GM18868 (cell line): Measurements from ENCODE around the gene CDON.

Experiments
- ATAC-seq: cut with Tn5 transposase; IDR thresholded peaks from one replicate; pipeline ENCODE4 v1.9.1; 2021; ENCODE audit warnings: mild to moderate bottlenecking, moderate library complexity; ENCODE audit not compliant: unreplicated experiment

The CDON gene, protein sequence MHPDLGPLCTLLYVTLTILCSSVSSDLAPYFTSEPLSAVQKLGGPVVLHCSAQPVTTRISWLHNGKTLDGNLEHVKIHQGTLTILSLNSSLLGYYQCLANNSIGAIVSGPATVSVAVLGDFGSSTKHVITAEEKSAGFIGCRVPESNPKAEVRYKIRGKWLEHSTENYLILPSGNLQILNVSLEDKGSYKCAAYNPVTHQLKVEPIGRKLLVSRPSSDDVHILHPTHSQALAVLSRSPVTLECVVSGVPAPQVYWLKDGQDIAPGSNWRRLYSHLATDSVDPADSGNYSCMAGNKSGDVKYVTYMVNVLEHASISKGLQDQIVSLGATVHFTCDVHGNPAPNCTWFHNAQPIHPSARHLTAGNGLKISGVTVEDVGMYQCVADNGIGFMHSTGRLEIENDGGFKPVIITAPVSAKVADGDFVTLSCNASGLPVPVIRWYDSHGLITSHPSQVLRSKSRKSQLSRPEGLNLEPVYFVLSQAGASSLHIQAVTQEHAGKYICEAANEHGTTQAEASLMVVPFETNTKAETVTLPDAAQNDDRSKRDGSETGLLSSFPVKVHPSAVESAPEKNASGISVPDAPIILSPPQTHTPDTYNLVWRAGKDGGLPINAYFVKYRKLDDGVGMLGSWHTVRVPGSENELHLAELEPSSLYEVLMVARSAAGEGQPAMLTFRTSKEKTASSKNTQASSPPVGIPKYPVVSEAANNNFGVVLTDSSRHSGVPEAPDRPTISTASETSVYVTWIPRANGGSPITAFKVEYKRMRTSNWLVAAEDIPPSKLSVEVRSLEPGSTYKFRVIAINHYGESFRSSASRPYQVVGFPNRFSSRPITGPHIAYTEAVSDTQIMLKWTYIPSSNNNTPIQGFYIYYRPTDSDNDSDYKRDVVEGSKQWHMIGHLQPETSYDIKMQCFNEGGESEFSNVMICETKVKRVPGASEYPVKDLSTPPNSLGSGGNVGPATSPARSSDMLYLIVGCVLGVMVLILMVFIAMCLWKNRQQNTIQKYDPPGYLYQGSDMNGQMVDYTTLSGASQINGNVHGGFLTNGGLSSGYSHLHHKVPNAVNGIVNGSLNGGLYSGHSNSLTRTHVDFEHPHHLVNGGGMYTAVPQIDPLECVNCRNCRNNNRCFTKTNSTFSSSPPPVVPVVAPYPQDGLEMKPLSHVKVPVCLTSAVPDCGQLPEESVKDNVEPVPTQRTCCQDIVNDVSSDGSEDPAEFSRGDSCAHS (N-terminal part only)

DNA sequence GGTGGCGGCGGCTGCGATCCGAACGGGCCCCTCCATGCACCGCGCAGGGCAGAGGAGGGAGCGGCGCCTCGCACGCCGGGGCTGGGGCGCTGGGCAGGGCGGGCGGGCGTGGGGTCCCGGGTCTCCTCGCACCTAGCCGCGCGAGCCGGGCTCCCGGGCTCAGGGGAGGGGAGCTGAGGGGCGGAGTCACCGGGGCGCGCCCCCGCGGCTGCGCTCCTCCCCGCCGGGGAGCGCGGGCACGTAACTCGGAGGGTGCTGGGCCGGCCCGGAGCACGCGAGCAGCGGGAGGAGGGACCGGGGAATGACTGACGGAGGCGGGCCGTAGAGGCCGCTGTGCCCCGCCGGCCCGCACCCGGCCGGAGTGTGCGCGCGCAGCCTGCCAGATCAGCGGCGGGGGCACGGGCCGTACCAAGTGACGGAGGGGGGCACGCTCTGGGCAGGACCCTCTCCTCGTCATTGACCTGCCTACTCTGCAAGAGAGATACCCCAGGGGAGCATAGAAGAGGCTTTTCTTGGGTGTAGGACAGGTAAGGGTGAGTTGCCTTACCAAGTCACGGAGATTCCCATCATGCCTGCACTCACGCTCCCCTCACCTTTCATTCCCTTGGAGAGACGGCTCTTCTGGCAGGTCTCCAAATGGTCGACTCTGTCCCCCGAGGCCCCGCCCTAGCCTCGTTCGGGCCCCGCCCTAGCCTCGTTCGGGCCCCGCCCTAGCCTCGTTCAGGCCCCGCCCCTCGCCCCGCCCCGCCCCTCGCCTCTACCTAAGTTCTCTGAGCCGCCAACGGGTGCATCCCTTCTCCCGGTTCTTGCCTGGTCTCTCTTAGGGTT is at the start of gene CDON:
Gene CDON, minus strand, starts transcription at position 188 of the 828 bp plus-strand sequence. CDS start 39,390 bp downstream, outside the sequence.
- ATAC-seq = peak; percentile 95

DNA sequence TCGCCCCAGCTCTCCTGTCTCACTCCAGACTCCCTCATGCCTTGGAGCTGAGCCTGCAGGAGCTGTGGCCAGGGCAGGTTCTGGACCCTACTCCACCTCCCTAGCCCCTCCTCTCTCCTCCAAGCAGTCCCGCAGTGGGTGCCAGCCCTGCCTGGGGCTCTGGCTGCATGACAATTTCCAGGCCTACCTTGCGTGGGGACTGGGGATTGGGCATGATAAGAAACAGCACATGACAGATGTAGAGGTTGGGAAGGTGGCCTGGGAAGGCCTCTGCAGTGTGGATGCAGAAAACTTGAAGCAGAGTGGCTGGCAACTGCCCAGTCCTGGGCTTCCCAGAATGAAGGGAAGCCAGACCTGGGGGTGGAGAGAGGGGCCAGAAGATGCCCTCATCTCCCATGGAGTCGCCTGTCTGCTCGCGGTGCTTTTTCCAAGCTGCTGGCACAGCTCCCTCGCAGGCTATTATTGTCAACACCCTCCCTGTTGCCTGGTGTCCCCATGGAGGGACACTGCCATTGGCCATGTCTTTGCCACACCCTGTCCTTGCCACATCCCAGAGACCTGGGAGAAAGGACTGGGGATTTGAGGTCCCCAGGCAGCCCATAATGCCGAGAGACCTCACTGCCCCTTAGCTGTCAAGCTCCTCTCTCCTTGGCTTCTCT is 48.9 kb upstream of the CDON start:
- ATAC-seq = no peak

DNA sequence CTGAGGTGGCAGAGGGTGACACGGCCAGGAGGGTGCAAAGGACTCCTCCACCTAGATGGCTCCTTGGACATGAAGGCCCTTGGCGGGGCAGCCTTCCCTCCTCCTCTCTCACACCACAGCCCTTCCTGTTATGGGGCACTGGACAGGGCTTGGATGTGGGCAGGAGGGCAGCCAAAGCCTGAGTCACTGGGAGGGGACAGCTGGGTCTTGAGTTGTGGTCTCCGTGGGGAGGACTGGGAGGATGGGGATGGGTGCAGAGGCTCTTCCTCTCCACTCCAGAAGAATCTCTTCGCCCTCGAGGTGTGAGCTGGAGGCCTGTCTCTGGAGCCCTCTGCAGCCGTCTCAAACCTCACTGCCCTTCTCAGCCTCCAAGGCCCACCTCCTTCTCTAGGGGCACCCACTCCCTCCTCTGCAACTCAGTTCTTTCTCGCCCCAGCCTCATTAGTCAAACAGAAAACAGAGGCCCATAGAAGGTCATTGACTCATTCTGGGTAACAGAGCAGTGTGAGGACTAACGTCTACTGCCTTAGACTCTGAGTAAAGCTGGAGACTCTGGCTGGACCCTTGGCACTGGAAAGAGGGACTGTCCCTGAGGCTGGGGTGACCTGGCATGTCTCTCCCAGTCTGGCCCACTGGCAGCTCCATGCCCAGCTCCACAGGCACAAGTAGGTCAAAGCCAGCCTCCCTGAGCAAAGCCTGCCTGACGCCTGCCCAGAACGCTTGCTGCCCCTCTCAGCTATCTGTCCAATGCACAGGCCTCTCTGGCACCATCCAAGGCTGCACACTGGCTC is 47.5 kb upstream of the CDON start:
- no peak for ATAC-seq

DNA sequence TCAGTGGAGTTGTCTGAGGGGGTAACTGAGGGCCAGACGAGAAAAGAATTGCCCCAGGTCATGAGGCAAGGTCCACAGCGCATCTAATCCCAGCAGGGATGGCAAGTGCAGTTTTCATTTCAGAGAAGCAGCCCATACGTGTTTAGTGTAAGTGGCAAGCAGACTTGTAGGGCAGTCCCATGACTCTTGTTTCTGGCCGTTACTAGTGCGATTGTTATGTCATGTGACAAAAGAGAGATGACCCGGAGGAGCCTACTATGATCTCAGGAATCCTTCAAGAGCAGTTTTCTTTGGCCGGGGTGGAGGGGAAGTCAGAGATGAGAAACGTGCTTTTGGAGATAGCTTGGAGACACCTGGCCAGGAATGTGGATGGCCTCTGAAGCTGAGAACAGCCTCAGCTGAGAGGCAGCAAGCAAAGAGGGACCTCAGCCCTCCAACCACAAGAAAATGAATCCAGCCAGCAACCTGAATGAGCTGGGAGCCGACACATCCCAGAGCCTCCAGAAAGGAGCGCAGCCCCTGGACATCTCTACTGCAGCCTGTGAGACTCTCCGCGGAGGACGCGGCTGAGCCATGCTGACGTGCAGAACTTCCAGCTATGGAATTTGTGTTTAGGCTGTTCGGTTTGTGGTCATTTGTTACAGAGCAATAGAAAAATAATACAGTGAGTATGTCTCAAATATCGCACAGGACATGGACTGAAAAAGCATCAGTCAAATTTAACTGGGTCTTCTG is 44.1 kb upstream of the CDON start:
- ATAC-seq = no peak

DNA sequence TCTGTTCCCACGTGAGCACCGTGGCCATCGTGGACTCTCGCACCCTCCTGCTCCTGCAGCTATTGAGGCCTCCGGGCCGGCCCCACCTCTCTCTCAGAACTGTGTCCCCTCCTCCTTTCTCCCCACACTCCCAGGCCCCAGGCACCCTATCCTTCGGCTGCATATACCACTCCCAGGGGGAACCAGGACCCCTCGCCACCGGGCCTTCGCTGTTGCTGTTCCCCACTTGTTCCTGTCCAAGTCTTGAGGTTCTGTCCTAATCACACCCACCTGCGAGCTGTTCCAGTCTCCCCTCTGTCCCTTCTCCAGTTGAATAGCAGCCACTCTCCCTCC is 43.0 kb upstream of the CDON start:
- no peak for ATAC-seq

DNA sequence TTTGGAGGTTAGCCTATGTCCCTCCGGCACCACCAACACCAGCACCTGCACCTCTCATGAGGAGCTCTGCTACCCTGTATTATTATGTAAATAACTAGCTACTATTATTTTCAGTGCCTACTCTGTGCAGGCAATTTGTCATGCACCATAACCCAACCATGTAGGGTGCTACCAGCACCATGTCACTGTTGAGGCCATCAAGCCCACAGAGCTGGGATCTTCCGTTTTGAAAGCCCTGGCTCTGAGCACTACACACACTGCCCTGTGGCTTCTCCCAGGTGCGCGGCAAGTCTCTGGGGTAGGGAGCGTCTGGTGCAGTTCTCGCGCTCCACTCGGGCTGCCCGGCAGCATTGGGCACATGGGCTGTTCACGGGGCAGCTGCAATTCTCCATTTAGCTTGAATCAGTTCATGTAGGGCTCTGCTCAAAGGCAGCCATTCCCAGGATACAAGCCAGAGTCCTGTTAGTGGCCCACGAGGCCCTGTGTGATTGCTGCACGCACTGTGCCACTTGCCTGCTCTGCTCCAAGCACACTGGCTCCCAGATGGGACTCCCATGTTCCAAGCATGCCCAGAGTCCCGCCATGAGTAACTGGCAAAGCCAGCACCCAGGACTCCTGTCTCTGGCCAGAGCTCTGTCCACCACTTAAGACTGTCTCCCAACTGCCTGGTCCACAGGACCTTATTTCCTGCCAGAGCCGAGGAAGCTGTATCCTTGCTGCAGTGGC is 42.5 kb upstream of the CDON start:
- no peak for ATAC-seq

DNA sequence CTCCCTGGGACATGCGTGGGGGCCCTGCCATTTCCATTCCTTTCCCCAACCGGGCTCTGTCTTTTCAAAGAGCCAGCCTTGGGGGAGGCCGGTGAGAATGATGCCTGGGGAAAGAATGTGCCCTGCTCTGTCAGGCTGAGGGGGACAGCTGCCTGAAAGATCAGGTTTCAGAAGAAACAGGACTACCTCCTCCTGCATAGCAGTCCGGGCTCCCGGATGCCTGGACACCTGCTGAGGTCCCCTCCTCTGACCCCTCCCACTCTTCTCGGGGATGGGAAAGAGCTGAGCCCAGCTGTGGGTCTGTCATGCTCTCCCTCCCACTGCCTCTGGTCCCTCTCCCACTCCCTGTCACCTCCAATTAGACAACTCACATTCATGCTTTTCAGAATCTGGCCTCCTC is 41.8 kb upstream of the CDON start:
- no peak for ATAC-seq

DNA sequence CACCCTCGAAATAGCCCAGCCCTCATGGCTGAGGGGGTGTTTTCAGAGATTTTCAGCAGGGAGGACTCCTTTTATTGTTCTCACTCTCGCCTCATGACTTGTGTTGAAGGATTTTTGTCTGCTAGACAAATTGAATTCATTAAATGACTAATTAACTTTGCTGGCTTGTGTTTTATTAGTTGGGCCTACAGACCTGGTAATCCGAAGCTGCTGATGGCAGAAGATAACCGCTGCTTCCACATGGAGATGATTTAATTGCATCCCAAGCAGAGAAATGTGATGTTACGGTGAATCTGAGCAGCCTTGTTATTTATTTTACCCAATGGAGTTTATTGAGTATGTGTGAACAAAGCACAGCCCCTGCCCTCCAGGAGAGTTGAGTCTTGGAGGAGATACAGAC is 40.5 kb upstream of the CDON start:
- ATAC-seq = no peak

DNA sequence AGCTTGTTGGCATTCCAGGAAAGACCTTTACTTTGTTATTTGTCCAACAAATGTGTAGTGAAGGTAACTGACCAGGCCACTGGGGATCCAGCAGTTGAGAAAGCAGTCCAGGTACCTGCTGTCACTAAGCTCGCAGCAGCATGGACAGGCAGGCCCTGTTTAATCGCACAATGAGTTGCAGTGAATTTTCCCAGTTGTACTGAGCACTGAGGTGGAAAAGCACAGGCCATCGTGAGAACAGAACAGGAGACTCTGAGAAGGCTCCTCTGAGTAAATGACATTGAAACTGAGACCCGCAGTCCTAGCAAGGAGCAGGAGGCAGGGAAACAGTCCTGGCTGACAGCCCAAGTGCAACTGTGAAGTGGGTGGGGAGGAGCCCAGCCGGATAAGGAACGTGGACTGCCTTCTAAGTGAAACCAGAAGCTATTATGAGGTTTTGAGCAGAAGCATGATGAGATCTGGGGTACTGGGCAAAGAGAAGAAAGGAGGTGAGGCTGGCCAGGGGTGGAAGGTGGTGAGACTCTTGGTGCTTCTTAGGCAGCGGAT is 39.8 kb upstream of the CDON start:
- no peak for ATAC-seq

DNA sequence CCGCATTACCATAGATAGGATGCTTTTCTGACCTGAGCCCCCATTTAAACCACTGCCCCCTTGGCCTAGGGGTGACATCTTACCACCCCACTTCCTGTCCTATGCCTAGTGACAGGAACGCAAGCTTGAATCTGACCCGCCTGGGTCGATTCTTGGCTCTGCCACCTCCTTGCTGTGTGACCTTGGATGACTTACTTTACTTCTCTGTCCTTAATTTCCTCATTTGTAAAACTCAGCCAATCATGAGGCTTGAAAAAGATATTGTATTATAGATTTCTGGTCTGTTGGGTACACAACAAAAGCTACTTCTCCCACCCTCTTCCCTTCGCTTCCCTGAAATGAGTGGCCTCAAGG is 39.2 kb upstream of the CDON start:
- ATAC-seq = no peak

DNA sequence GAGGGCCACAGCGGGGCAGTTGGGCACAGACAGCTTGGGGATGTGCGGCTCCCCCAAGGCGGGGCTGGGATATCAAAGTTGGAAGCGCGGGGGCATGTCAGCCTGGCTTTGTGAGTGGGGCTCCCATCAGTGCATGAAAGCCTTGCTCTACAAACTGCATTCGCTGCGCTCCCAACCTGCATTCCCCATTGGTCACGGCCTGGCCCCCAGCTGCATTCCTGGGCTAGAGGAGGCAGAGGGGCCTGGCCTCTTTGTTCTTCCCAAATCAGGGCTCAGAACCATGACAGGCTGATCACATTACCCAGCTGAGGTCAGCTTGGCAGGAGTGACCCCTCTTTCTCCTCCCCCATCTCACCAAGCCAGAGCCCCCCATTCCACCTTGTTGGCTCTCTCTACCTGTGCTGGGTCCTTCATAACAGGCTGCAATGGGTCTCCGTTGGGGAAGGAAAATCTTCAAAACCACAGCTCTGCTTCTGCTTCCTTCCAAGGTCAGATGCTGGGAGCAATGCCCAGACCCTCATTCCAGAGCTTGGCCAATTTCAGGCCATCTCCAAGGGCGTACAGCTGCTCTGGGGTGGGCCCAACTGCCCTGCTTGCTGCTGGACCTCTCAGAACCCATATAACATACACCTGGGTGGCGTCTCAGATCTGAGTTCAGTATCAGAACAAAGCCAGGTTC is 38.7 kb upstream of the CDON start:
- no peak for ATAC-seq

DNA sequence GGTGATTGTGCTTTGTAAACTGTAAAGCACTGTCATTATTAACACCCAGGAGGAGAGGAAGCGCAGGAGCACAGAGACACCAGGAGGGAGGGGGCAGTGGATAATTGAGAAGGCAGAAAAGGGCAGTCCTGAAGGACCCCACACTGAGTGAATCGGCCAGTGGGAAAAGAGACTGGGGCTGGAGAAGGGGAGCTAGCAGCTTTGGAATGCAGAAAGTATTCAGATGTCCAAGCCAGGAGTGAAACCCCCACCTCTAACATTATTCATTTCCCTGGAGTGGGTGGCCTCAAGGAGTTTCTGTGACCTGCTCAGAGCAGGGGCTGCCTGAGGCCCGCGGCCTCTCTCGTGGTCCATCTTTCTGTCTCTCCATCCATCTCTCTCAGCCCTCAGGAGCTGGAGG is 38.0 kb upstream of the CDON start:
- no peak for ATAC-seq

DNA sequence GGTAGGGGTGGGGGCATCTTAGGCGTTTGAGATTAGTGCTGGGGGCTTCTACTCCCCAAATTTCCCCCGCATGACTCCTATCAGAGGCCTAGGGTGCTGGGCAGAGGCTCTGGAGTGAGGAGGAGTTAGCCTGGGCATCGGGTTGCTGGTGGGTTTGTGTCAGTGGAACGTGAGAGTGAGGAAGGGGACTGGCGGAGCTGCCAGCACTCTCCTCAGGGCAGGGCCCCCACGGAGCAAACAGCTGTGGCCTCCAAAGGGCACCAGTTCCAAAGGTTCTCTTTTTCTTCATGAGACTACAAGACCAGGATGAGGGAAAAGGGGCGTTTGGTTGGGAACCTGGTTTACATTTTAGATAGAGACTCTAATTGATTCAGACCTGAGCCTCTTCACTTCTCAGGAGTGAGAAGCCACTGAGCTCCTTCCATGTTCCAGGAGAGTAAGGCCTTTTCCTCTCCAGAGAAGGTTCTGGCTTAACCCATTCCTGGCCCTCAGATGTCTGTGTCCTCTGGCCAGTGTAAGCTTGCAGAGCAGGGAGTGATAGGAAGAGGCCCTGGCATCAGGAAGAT is 35.6 kb upstream of the CDON start:
- no peak for ATAC-seq

DNA sequence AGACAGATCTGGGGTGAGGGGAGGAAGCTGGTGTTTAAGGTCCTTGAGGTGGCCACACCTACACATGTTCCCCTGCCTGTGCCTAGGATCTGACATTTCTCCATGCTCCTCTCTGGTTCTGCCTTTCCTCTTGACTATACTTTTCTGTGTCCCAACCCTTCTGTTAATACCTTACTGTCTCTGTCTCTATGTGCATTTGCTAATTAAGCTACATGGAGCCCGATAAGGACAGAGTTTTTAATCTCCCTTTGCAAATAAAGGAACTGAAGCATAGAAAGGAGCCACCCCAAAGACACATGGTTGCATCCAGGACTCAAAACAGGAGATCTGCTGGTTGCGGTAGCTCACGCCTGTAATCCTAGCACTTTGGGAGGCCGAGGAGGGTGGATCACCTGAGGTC is 33.1 kb upstream of the CDON start:
- no peak for ATAC-seq

DNA sequence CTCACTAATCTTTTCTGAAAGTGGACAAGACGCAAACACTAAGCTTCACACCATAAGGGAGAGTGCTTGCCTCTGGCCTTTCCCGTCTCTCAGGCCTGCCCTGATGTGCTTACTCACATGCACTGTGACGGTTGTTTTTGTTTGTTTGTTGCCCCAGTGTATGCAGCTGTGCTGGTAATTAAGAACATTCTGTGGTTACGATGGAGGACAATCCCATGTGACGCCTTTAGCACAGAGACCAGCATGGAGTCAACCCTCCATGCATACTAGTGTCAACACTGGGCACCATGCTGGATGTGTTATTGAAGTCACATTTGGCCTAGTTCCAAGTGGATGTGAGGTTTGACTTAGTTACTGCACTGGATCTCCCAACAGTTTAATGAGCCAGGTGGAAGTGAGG is 27.8 kb upstream of the CDON start:
- no peak for ATAC-seq

DNA sequence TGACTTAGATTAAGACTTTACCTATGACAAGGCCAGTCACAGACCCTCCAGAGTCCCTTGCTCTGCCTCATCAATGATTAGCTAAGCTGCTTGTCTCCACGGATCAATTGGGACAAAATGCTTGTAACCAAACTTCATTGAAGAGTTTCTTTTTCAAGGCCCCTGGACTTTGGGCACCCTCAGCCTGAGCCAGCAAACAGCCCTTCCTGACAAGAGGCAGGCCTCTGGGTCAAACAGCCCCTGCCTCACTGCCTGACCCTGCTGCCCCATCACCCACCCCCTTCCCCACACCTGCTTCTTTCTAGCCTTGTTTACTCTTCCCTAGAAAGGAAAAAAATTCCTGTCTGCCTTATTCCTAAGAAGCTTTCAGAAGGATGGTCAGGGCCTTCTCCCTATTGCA is 26.3 kb upstream of the CDON start:
- ATAC-seq = no peak

DNA sequence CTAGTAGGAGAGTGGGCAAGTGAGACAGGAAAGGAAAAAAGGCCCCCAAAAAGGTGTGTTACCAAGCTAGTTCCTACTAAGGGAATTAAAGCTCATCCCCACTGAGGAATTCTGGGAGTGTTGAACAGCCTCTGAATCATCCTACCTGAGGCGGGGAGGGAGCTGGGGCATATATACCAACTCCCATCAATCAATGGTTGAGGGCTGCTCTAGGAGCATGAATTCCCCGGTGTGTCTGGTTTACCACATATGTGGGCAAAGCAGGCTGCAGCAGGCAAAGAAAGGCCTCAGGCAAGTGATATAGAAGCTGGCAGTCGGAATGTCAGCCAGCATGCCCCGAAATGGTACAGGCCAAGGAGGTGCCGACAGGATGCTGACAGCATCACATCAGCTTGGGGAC is 23.6 kb upstream of the CDON start:
- no peak for ATAC-seq
